ENCODE data around the gene RAB44.

DNA sequence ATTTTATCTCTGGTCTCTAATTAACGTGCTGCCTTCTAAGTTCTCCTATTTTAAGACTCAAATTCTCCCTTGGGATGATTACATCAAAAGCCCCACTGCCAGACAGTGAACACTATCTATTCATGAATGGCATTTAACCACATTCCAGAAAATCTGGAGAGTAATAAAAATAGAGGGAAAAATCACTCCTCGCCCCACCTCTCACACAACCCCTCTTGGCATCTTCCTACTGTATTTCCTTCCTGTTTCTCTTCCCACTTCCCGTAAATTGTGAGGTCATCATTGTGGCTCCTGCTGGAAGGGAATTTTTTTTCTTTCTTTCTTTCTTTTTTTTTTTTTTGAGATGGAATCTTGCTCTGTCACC is 31.5 kb downstream of the RAB44 start:
- TF ChIP-seq GATA2 (IDR thresholded peaks at IDR 0.05; ENCODE audit: low read depth, low read length) (no peak), GATA3 (IDR thresholded peaks at IDR 0.05; ENCODE audit: low read depth, low read length) (no peak)

Data from SH-SY5Y (cell line).